Endodermal cell (in vitro differentiated cells): Measurements from ENCODE around the gene FOXA1. TPM values are rescaled to one million over a fixed set of nuclear protein-coding genes. Genes with fewer than 3 reads are reported as not detected.

Experiments used
- DNase-seq: peaks from one replicate; pipeline ENCODE4 v3.0.0-alpha.2; 2017
- H3K27ac ChIP-seq: 2 replicates; pipeline ENCODE4 v1.5.1; 2013; ENCODE audit warnings: mild to moderate bottlenecking, low read depth, low read length, moderate library complexity
- H3K27me3 ChIP-seq: 2 replicates; pipeline ENCODE4 v1.6.1; 2013; ENCODE audit warnings: mild to moderate bottlenecking, low read length, moderate library complexity; ENCODE audit not compliant: insufficient read depth, control insufficient read depth, poor library complexity, severe bottlenecking
- H3K36me3 ChIP-seq: 2 replicates; pipeline ENCODE4 v1.7.0; 2013; ENCODE audit warnings: mild to moderate bottlenecking, low read length, moderate library complexity; ENCODE audit not compliant: control insufficient read depth, insufficient read depth
- H3K4me1 ChIP-seq: one replicate; pipeline ENCODE4 v1.7.0; 2013; ENCODE audit warnings: low read length; ENCODE audit not compliant: control insufficient read depth, insufficient read depth
- H3K4me3 ChIP-seq: 2 replicates; pipeline ENCODE4 v1.5.1; 2013; ENCODE audit warnings: mild to moderate bottlenecking, low read length, moderate library complexity
- H3K9ac ChIP-seq: 2 replicates; pipeline ENCODE4 v1.6.1; 2013; ENCODE audit warnings: mild to moderate bottlenecking, low read length, moderate library complexity; ENCODE audit not compliant: poor library complexity, severe bottlenecking; ENCODE audit errors: extremely low read depth
- H3K9me3 ChIP-seq: 2 replicates; pipeline ENCODE4 v1.6.1; 2013; ENCODE audit warnings: mild to moderate bottlenecking, low read length, moderate library complexity; ENCODE audit not compliant: control insufficient read depth
- H3K27ac Mint-ChIP-seq: 2 replicates; pipeline ENCODE4 v1.8.0; 2020; ENCODE audit warnings: mixed read lengths
- H3K27me3 Mint-ChIP-seq: 2 replicates; pipeline ENCODE4 v1.8.0; 2021; ENCODE audit warnings: mild to moderate bottlenecking, mixed read lengths; ENCODE audit not compliant: insufficient read depth
- H3K36me3 Mint-ChIP-seq: 2 replicates; pipeline ENCODE4 v1.8.0; 2020; ENCODE audit warnings: low read depth, mixed read lengths
- H3K4me1 Mint-ChIP-seq: 2 replicates; pipeline ENCODE4 v1.8.0; 2020; ENCODE audit warnings: mixed read lengths
- H3K4me3 Mint-ChIP-seq: 2 replicates; pipeline ENCODE4 v1.8.0; 2020; ENCODE audit warnings: mild to moderate bottlenecking, moderate library complexity, mixed read lengths
- H3K9me3 Mint-ChIP-seq: 2 replicates; pipeline ENCODE4 v1.8.0; 2020; ENCODE audit warnings: mild to moderate bottlenecking, mixed read lengths
- WGBS, 2 experiments: methylation state at CpG; one replicate each; pipeline versions ENCODE4 v1.1.5 to v1.1.7; 2013; ENCODE audit warnings: missing lambda C conversion rate in 2 of 2, mixed read lengths in 1 of 2; ENCODE audit not compliant: insufficient coverage in 1 of 2, insufficient read length in 1 of 2; 5-methylcytosine and 5-hydroxymethylcytosine counted together
- total RNA-seq, 2 donors: library from RNA; stranded (reverse); fragmentation: NEBNext Ultra II Directional in 1 of 2; extraction: Animal tissue kit (Norgen Biotek cat#: 25700) in 1 of 2; gene quantifications; 2 replicates in 1 of 2; 3 replicates in 1 of 2; pipeline ENCODE4 v1.2.1, GENCODE V29; 2021
- TF ChIP-seq, protein P1 (sequence below): fragments of 200-600 bp; sonication (generic); conservative IDR thresholded peaks from 2 replicates; pipeline ENCODE4 v1.5.0; 2021; ENCODE audit warnings: antibody characterized with exemption, mild to moderate bottlenecking

Gene FOXA1
- total RNA-seq, 2 donors from 2014 or later: 41.2 to 51.4 TPM

DNA sequence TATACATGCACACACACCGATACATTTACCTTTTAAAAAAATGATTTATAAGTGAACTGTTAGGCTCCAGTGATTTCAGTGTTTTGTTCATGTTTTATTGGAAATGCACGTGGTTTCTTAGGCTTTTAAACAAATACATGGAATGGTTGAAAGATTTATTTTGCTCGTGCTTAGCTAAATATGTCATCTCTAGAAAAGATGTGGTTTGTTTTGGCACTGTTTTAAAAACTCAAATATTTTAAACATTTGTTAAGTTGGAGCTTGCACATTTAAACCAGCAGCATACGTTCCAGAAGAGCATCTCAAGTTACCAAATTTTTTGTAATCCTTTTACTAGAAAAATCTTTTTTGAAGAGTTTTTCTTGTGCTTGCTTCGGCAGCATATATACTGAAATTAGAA is 44.5 kb downstream of the FOXA1 start:
- peaks cover 5% of the 10 kb centered on the region for H3K4me1 ChIP-seq
- TF ChIP-seq, protein P1, sequence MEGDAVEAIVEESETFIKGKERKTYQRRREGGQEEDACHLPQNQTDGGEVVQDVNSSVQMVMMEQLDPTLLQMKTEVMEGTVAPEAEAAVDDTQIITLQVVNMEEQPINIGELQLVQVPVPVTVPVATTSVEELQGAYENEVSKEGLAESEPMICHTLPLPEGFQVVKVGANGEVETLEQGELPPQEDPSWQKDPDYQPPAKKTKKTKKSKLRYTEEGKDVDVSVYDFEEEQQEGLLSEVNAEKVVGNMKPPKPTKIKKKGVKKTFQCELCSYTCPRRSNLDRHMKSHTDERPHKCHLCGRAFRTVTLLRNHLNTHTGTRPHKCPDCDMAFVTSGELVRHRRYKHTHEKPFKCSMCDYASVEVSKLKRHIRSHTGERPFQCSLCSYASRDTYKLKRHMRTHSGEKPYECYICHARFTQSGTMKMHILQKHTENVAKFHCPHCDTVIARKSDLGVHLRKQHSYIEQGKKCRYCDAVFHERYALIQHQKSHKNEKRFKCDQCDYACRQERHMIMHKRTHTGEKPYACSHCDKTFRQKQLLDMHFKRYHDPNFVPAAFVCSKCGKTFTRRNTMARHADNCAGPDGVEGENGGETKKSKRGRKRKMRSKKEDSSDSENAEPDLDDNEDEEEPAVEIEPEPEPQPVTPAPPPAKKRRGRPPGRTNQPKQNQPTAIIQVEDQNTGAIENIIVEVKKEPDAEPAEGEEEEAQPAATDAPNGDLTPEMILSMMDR: no peak
- Mint-ChIP-seq H3K27ac (no peak overlapping the region), H3K4me3 (no peak overlapping the region), H3K36me3 (peaks cover 8% of the 10 kb centered on the region), H3K9me3 (peaks cover 23% of the 10 kb centered on the region), H3K4me1 (peaks cover 5% of the 10 kb centered on the region), H3K27me3 (no peaks in the 10 kb centered on the region)
- no peak overlapping the region for H3K4me3 ChIP-seq
- no peak for DNase-seq
- no peaks in the 10 kb centered on the region for H3K27me3 ChIP-seq
- H3K9ac ChIP-seq: no peak overlapping the region
- WGBS, 2 experiments: 88 to 89% methylated on average over 1 to 3 of the region's 5 CpGs
- no peak overlapping the region for H3K27ac ChIP-seq
- no peaks in the 10 kb centered on the region for H3K36me3 ChIP-seq
- H3K9me3 ChIP-seq: peaks cover 24% of the 10 kb centered on the region

DNA sequence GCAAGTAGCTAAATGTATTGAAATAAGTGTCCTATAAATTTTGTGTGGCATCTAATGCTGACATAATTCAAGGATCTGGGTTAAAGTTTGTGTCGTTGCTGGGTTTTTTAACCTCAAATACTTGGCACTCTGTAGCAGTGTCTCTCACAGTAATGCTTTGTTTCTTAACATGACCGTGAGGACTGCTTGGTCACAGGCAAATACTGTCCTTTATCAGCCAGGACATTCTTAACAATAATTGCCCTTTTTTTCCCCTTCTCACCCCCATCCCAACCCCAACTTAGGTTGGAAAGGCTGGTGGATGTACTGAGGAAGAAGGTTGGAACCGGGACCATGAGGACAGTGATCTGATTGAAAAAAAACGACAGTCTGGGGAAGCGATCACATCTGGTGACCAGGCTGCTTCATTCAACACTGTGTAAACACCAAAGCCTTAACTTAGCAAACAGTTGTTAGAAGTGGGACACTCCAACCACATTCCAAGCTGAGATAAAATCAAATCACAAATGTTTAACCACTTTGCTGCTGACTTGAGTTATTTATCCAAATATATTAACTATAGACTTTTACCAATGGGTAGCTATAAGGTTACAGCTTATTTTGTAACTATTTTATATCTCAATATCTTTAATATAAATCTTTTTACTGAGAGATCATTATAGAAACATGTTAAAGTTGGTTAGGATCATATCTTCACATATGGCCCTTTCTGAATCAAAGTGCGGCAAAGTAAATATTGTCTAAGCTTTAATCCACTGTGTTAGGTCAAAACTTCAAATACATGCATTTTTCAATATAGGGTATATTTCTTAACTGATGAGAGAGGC is 48.2 kb downstream of the FOXA1 start:
- Mint-ChIP-seq H3K9me3 (peaks cover under 1% of the 10 kb centered on the region), H3K27ac (peak overlapping the region; percentile 96), H3K4me3 (peak overlapping the region; percentile 40), H3K36me3 (no peaks in the 10 kb centered on the region), H3K27me3 (no peaks in the 10 kb centered on the region), H3K4me1 (peaks cover 5% of the 10 kb centered on the region)
- 76 to 94% methylated on average over 3 to 6 of the region's 6 CpGs for whole genome bisulfite sequencing, 2 experiments
- Histone ChIP-seq H3K4me3 (peak overlapping the region; percentile 42), H3K27ac (no peak overlapping the region), H3K9me3 (no peaks in the 10 kb centered on the region), H3K27me3 (no peaks in the 10 kb centered on the region), H3K4me1 (peaks cover 5% of the 10 kb centered on the region), H3K9ac (peak overlapping the region; percentile 50), H3K36me3 (no peaks in the 10 kb centered on the region)
- TF ChIP-seq, protein P1: no peak
- peak; percentile 46 for DNase-seq

DNA sequence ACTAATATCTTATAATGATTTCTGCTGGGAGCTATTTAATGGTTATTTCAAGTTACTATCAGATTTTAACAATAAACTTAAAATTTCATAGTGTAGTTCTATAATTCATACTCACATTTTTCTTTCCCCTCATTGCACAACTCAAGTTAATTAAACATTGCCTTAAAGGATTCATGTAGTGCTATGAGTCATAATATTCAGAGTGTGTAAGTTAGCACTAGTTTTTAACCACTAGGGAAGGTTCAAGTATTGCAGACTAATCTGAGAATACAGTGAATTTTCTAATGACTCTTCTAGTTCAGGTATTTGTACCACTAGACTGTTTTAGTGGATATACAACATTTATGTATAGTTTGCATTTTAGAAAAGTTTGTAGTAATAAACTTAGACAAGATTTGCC is 49.9 kb downstream of the FOXA1 start:
- H3K36me3 Mint-ChIP-seq: no peaks in the 10 kb centered on the region
- no peaks in the 10 kb centered on the region for H3K27me3 Mint-ChIP-seq

More for the DNA sequence above, 49.9 kb downstream of the FOXA1 start:
- Histone ChIP-seq H3K27me3 (no peaks in the 10 kb centered on the region), H3K27ac (no peak overlapping the region), H3K4me1 (peaks cover 5% of the 10 kb centered on the region), H3K36me3 (no peaks in the 10 kb centered on the region), H3K9me3 (no peaks in the 10 kb centered on the region), H3K4me3 (no peak overlapping the region), H3K9ac (no peak overlapping the region)
- no peaks in the 10 kb centered on the region for H3K9me3 Mint-ChIP-seq
- no peak overlapping the region for H3K27ac Mint-ChIP-seq
- TF ChIP-seq, protein P1: peak; percentile 36
- no peak for DNase-seq
- H3K4me3 Mint-ChIP-seq: no peak overlapping the region
- peaks cover 5% of the 10 kb centered on the region for H3K4me1 Mint-ChIP-seq
